T47D (cell line): ENCODE results near the gene GARIN3.

Experiments used
- DNase-seq, 2 experiments: peaks; one replicate each; pipeline versions ENCODE4 v3.0.0 to v3.0.0-alpha.2; 2011 to 2012; ENCODE audit warnings: low read depth in 1 of 2, low spot score in 1 of 2
- JUND ChIP-seq: IDR thresholded peaks from 2 replicates; pipeline ENCODE4 v1.6.1; 2012; ENCODE audit warnings: low read depth
- in situ Hi-C: cut with HindIII; loops from 2 replicates; pipeline ENCODE4 v1.10.0; 2016; ENCODE audit warnings: low sequenced_read_pairs, low pct_unique_long_range_greater_than_20kb

The GARIN3 gene

GRCh38 chr5:157178966-157179365, 12.9 kb upstream of the GARIN3 start:
- in situ Hi-C loops, result no loop called here
- DNase-seq, result no peak
- TF ChIP-seq JUND, result no peak

- in situ Hi-C loops, result no loop called here
- no peak for TF ChIP-seq JUND
- DNase-seq, result no peak
Observed at GRCh38 chr5:157177953-157178352, 11.9 kb upstream of the GARIN3 start.

DNA sequence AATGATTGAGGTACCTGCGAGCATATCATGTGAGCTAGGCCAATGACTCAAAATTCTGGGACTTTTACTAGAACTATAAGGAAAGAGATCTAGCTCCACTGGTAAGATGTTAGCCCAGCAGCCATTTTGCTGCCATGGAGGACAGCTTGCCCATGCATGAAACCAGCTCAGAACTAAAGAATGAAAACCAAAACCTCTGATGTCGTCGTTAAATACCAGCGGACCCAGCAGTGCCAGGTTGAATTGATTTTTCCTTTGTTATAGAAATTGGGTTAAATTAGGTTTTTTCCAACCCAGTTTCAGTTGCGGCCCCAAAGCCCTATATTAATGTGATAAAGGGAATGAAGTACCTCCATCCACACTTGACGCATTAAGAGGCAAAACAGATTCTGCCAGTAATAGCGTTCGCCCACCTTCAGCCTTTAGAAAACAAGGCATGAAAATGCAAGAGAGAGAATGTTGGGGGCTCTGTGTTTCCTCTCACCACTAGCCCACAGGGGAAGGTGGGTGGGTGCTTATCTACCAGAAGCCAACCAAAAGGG, 9.1 kb upstream of the GARIN3 start:
- TF ChIP-seq JUND, result no peak
- in situ Hi-C loops, result no loop called here
- DNase-seq, result no peak

DNA sequence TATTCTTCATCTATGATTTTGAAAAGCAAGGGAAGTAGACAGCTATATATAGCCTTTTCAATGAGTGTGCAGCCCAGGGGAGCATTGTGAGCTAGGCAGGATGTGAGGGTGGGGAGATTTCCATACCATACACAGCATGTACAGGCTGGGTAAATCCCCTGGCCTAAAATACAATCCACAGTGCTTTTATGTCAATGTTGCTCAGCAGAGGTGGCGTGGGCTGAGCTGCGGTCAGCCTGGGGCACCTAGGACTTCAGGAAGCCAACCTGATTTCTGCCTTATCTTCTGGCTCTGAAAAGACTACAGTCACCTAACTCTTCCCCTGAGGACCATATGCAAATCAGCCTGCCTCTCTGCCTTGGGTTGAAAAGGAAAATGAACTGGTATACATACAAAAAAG, 6.3 kb upstream of the GARIN3 start:
- TF ChIP-seq JUND, result no peak
- in situ Hi-C loops, result no loop called here
- no peak for DNase-seq

DNA sequence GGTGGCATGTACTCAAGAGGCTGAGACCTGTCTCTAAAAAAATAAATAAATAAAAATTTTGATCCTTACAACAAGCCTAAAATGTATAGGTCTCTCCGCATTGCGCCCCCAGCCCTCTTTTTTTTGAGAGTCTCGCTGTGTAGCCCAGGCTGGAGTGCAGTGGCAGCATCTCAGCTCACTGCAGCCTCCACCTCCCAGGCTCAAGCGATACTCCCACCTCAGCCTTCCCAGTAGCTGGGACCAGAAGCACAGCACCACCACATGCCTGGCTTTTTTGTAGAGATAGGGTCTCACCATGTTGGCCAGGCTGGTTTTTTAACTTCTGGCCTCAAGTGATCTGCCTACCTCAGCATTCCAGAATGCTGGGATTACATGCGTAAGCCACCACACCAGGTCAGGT, 2.2 kb upstream of the GARIN3 start:
- in situ Hi-C loops, result no loop called here

GRCh38 chr5:157167214-157167621, 1.2 kb upstream of the GARIN3 start:
- in situ Hi-C loops, result no loop called here
- DNase-seq, result no peak
- TF ChIP-seq JUND, result no peak

More for the DNA sequence above, 2.2 kb upstream of the GARIN3 start:
- DNase-seq, result no peak
- TF ChIP-seq JUND, result no peak

- in situ Hi-C loops, result no loop called here
- TF ChIP-seq JUND, result no peak
- DNase-seq, result no peak
Observed at GRCh38 chr5:157165668-157166067, 396 bp downstream of the GARIN3 start.

- no peak for TF ChIP-seq JUND
- in situ Hi-C loops, result no loop called here
- no peak for DNase-seq
Observed at GRCh38 chr5:157165261-157165660, 803 bp downstream of the GARIN3 start.

DNA sequence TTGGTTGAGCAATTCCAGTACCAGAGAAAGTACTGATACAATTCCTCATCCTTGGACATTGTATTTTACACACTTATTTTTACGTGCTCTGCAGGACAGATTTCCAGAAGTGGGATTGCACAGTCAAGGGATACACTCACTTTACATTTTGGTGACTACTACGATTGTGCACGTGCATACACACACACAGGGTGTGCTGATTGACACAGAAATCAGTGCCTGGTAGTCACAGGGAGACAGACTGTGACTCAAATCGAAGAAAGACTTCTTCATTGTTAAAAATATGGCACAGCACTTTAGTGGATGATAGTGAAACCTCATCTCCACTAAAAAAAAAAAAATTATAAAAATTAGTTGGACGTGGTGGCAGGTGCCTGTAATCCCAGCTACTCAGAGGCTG, 1.5 kb downstream of the GARIN3 start:
- DNase-seq, result no peak
- in situ Hi-C loops, result no loop called here
- no peak for TF ChIP-seq JUND

- DNase-seq, result no peak
- in situ Hi-C loops, result no loop called here
- no peak for TF ChIP-seq JUND
Observed at GRCh38 chr5:157162919-157163510, 3.0 kb downstream of the GARIN3 start.

- in situ Hi-C loops, result no loop called here
- TF ChIP-seq JUND, result no peak
- no peak for DNase-seq
Observed at GRCh38 chr5:157161996-157162395, 4.1 kb downstream of the GARIN3 start.

DNA sequence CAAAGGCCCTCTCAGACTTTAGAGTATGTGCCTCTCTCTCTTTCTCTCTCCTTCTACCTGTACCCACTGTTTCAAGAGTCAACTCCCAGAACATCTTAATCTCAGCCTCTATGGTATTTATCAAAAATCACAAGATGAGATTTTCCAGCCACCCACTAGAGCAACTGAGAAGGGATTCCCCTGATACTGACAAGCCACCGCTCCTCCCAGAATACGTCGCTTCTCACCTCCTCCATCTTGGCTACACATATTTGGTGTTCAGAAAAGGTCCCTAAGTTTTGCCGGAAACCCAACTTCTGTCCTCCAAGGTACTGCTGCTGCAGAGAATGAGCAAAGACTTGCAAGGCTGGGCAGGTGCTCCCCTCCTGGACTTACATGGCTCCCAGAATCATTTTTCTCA, 6.1 kb downstream of the GARIN3 start:
- in situ Hi-C loops, result no loop called here
- no peak for TF ChIP-seq JUND
- DNase-seq, result no peak

DNA sequence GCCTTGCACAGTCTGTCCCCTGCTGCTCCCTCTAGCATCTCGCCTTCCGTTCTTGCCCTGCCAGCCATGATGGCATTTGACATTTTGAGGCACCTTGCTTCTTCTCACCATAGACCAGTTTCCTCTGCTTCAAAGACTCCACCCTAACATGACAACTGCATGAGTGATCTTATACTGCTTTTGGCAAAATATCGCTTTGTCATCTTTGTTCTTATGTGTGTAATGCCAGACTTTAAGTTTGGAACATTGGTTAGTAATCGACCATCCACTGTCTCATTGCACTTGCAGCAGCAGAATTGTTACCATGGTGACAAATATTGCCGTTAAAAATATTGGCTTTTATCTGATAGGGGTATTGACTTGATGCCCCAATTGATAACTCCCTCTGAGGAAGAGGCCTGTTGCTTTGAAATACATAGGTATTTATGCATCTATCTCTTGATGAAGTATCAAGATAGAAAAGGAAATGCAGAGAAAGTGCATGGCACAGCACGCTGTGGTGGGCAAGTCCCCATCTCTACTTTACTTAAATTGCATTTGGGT, 6.8 kb downstream of the GARIN3 start:
- DNase-seq, result no peak
- in situ Hi-C loops, result no loop called here
- no peak for TF ChIP-seq JUND
